GM19025 (cell line): ENCODE data around the gene AP3M1.

ENCODE experiments used
- ATAC-seq: cut with Tn5 transposase; IDR thresholded peaks from one replicate; pipeline ENCODE4 v1.9.1; 2021; ENCODE audit warnings: mild to moderate bottlenecking, low read depth, moderate library complexity; ENCODE audit not compliant: unreplicated experiment

AP3M1 gene

GRCh38 chr10:74117738-74118137, 32.9 kb downstream of the AP3M1 start:
- peak; percentile 55 for ATAC-seq

- no peak for ATAC-seq
These were observed 36.6 kb downstream of the AP3M1 start for GRCh38 chr10:74114041-74114448.

- no peak for ATAC-seq
These were observed 37.1 kb downstream of the AP3M1 start for GRCh38 chr10:74113546-74113945.

GRCh38 chr10:74111799-74112198, 38.8 kb downstream of the AP3M1 start:
- no peak for ATAC-seq

GRCh38 chr10:74110120-74110519, 40.5 kb downstream of the AP3M1 start:
- no peak for ATAC-seq

- ATAC-seq, result no peak
These were observed 41.2 kb downstream of the AP3M1 start for GRCh38 chr10:74109452-74109851.

GRCh38 chr10:74107391-74107790, 43.2 kb downstream of the AP3M1 start:
- no peak for ATAC-seq

- ATAC-seq, result no peak
These were observed 45.6 kb downstream of the AP3M1 start for GRCh38 chr10:74104996-74105395.

- ATAC-seq, result no peak
These were observed 46.1 kb downstream of the AP3M1 start for GRCh38 chr10:74104480-74104879.

- ATAC-seq, result no peak
These were observed 46.9 kb downstream of the AP3M1 start for GRCh38 chr10:74103560-74104258.

- no peak for ATAC-seq
These were observed 50.8 kb downstream of the AP3M1 start for GRCh38 chr10:74099836-74100235.

- ATAC-seq, result no peak
These were observed 51.2 kb downstream of the AP3M1 start for GRCh38 chr10:74099420-74099819.

- no peak for ATAC-seq
These were observed 52.9 kb downstream of the AP3M1 start for GRCh38 chr10:74097776-74098175.

- peak; percentile 80 for ATAC-seq
These were observed 53.9 kb downstream of the AP3M1 start for GRCh38 chr10:74096777-74097176.

- no peak for ATAC-seq
These were observed 56.4 kb downstream of the AP3M1 start for GRCh38 chr10:74094231-74094630.

GRCh38 chr10:74093530-74094164, 57.0 kb downstream of the AP3M1 start:
- ATAC-seq, result no peak

GRCh38 chr10:74092372-74092771, 58.3 kb downstream of the AP3M1 start:
- no peak for ATAC-seq

- ATAC-seq, result no peak
These were observed 61.9 kb downstream of the AP3M1 start for GRCh38 chr10:74088722-74089121.

- ATAC-seq, result no peak
These were observed 64.3 kb downstream of the AP3M1 start for GRCh38 chr10:74086317-74086716.

- ATAC-seq, result peak; percentile 70
These were observed 65.7 kb downstream of the AP3M1 start for GRCh38 chr10:74084955-74085354.

- no peak for ATAC-seq
These were observed 67.3 kb downstream of the AP3M1 start for GRCh38 chr10:74083304-74083703.
